ENCODE data around the gene PRRG3.

DNA sequence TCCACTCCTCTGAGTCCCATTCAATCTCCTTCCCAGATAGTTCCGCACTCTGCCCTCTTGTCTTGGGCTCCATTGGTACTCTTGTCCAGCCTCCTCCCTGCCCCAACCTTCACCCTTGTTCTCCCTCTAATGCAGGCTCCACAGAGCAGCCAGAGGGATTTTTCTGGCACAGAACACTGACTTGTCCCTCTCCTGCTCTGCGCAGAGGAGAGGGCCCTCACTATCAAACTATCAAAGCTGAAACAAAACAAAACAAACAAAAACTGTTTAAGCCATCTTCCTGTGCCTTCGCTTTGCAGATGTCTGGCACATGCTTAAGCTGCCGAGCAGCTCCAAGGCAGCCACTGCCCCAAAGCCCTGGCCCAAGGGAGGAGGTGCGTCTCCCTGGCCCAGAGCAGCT is 42.2 kb downstream of the PRRG3 start:
- TF ChIP-seq POLR2A (IDR thresholded peaks at IDR 0.05): no peak
- TF ChIP-seq, protein P1, sequence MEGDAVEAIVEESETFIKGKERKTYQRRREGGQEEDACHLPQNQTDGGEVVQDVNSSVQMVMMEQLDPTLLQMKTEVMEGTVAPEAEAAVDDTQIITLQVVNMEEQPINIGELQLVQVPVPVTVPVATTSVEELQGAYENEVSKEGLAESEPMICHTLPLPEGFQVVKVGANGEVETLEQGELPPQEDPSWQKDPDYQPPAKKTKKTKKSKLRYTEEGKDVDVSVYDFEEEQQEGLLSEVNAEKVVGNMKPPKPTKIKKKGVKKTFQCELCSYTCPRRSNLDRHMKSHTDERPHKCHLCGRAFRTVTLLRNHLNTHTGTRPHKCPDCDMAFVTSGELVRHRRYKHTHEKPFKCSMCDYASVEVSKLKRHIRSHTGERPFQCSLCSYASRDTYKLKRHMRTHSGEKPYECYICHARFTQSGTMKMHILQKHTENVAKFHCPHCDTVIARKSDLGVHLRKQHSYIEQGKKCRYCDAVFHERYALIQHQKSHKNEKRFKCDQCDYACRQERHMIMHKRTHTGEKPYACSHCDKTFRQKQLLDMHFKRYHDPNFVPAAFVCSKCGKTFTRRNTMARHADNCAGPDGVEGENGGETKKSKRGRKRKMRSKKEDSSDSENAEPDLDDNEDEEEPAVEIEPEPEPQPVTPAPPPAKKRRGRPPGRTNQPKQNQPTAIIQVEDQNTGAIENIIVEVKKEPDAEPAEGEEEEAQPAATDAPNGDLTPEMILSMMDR (IDR thresholded peaks at IDR 0.05): no peak
- no peak for TF ChIP-seq POLR2AphosphoS5 (IDR thresholded peaks at IDR 0.05; ENCODE audit: insufficient read depth in 1 of 2, low read depth in 1 of 2)
